Esophagus muscularis mucosa (tissue), 4 donors: Measurements from ENCODE around the gene MEIG1.

Source experiments
- EP300 ChIP-seq: sonication (generic); formaldehyde crosslinking; IDR thresholded peaks from one replicate; pipeline ENCODE4 v1.6.1; 2017; ENCODE audit warnings: antibody characterized with exemption
- POLR2A ChIP-seq: fragments of 450-650 bp; IDR thresholded peaks from one replicate; pipeline ENCODE4 v1.6.1; 2017; ENCODE audit warnings: antibody characterized with exemption, moderate library complexity, mild to moderate bottlenecking, low read depth
- TF ChIP-seq, protein P1 (sequence below), 3 experiments: fragments of 200-600 bp in 2 of 3; fragments of 450-650 bp in 1 of 3; sonication (generic) in 2 of 3; IDR thresholded peaks; one replicate each; pipeline ENCODE4 v1.5.1; 2017 to 2019; ENCODE audit warnings: antibody characterized with exemption in 3 of 3, mild to moderate bottlenecking in 2 of 3, moderate library complexity in 1 of 3

- TF ChIP-seq, protein P1, sequence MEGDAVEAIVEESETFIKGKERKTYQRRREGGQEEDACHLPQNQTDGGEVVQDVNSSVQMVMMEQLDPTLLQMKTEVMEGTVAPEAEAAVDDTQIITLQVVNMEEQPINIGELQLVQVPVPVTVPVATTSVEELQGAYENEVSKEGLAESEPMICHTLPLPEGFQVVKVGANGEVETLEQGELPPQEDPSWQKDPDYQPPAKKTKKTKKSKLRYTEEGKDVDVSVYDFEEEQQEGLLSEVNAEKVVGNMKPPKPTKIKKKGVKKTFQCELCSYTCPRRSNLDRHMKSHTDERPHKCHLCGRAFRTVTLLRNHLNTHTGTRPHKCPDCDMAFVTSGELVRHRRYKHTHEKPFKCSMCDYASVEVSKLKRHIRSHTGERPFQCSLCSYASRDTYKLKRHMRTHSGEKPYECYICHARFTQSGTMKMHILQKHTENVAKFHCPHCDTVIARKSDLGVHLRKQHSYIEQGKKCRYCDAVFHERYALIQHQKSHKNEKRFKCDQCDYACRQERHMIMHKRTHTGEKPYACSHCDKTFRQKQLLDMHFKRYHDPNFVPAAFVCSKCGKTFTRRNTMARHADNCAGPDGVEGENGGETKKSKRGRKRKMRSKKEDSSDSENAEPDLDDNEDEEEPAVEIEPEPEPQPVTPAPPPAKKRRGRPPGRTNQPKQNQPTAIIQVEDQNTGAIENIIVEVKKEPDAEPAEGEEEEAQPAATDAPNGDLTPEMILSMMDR (IDR thresholded peaks at IDR 0.05): no peak
- TF ChIP-seq EP300 (no peak), POLR2A (no peak)
Measured at GRCh38 chr10:14924013-14924412, 35.2 kb upstream of the MEIG1 start.
